Osteocyte (in vitro differentiated cells): ENCODE results near the gene USP4. TPM values are rescaled to one million over a fixed set of nuclear protein-coding genes. Genes with fewer than 3 reads are reported as not detected.
"Not testable (repeated sequence)": the region's sequence is repeated elsewhere in the genome, so short reads cannot be mapped to it uniquely, and the experiment has no call there.

Experiments
- DNase-seq: peaks from one replicate; pipeline ENCODE4 v3.0.0; 2021; ENCODE audit warnings: mixed read lengths; ENCODE audit not compliant: unreplicated experiment; ENCODE audit errors: extremely low spot score
- H3K27ac Mint-ChIP-seq: one replicate; pipeline ENCODE4 v1.8.0; 2021; ENCODE audit warnings: mild to moderate bottlenecking, mixed read lengths; ENCODE audit not compliant: unreplicated experiment
- H3K27me3 Mint-ChIP-seq: one replicate; pipeline ENCODE4 v1.8.0; 2021; ENCODE audit warnings: mixed read lengths; ENCODE audit not compliant: unreplicated experiment
- H3K36me3 Mint-ChIP-seq: one replicate; pipeline ENCODE4 v1.8.0; 2021; ENCODE audit warnings: mixed read lengths; ENCODE audit not compliant: unreplicated experiment
- H3K4me1 Mint-ChIP-seq: one replicate; pipeline ENCODE4 v1.8.0; 2021; ENCODE audit warnings: mixed read lengths; ENCODE audit not compliant: unreplicated experiment
- H3K4me3 Mint-ChIP-seq: one replicate; pipeline ENCODE4 v1.8.0; 2021; ENCODE audit warnings: mild to moderate bottlenecking, moderate library complexity, mixed read lengths; ENCODE audit not compliant: unreplicated experiment
- H3K9me3 Mint-ChIP-seq: one replicate; pipeline ENCODE4 v1.8.0; 2021; ENCODE audit warnings: mixed read lengths; ENCODE audit not compliant: unreplicated experiment
- total RNA-seq: library from RNA; stranded (reverse); gene quantifications from 2 replicates; pipeline ENCODE4 v1.2.1, GENCODE V29; 2021
- TF ChIP-seq, protein P1 (sequence below): fragments of 200-600 bp; sonication (generic); IDR thresholded peaks from 2 replicates; pipeline ENCODE4 v1.5.0; 2021; ENCODE audit warnings: antibody characterized with exemption, mild to moderate bottlenecking, moderate library complexity

The USP4 gene
- total RNA-seq, 1 donor from 2014 or later: 44.3 TPM

GRCh38 chr3:49358217-49358883 is 18.5 kb upstream of the USP4 start, which contains the start of gene GPX1:
GPX1 (minus strand) TSS chr3:49358353; CDS start chr3:49358278, 75 bp downstream.
- Mint-ChIP-seq H3K4me3 (peak within 1 kb of the TSS; percentile 87), H3K36me3 (peaks cover 46% of the 10 kb centered on the region), H3K27ac (peak within 1 kb of the TSS; percentile 93), H3K4me1 (peaks cover 48% of the 10 kb centered on the region), H3K9me3 (no peaks in the 10 kb centered on the region), H3K27me3 (no peaks in the 10 kb centered on the region)
- TF ChIP-seq, protein P1, sequence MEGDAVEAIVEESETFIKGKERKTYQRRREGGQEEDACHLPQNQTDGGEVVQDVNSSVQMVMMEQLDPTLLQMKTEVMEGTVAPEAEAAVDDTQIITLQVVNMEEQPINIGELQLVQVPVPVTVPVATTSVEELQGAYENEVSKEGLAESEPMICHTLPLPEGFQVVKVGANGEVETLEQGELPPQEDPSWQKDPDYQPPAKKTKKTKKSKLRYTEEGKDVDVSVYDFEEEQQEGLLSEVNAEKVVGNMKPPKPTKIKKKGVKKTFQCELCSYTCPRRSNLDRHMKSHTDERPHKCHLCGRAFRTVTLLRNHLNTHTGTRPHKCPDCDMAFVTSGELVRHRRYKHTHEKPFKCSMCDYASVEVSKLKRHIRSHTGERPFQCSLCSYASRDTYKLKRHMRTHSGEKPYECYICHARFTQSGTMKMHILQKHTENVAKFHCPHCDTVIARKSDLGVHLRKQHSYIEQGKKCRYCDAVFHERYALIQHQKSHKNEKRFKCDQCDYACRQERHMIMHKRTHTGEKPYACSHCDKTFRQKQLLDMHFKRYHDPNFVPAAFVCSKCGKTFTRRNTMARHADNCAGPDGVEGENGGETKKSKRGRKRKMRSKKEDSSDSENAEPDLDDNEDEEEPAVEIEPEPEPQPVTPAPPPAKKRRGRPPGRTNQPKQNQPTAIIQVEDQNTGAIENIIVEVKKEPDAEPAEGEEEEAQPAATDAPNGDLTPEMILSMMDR: no peak
- peak; percentile 96 for DNase-seq

DNA sequence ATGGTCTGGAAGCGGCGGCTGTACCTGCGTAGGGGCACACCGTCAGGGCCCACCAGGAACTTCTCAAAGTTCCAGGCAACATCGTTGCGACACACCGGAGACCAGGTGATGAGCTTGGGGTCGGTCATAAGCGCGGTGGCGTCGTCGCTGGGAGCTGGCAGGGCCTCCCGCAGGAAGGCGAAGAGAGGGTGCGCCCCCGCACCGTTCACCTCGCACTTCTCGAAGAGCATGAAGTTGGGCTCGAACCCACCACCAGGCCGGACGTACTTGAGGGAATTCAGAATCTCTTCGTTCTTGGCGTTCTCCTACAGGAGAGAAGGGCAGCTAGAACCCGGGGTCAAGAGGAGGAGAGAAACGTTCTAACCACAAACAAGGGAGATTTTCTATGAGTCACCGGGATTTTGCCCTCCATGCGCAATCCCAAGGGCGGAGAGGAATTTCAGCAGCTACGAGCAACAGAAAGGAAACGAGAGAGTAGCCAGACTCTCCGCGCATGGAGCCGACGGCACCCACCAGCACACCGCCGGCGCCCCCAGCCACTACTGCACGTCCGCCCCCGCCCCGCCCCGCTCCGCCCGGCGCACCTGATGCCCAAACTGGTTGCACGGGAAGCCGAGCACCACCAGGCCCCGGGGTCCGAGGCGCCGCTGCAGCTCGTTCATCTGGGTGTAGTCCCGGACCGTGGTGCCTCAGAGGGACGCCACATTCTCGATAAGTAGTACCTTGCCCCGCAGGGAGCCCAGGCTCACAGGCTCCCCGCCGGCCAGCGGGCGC is 17.8 kb upstream of the USP4 start:
- H3K9me3 Mint-ChIP-seq, H3K27me3 Mint-ChIP-seq: not testable (repeated sequence)
- peak overlapping the region; percentile 87 for H3K4me3 Mint-ChIP-seq
- H3K4me1 Mint-ChIP-seq: peaks cover 47% of the 10 kb centered on the region
- peaks cover 40% of the 10 kb centered on the region for H3K36me3 Mint-ChIP-seq
- peak overlapping the region; percentile 93 for H3K27ac Mint-ChIP-seq
- DNase-seq: peak; percentile 87

DNA sequence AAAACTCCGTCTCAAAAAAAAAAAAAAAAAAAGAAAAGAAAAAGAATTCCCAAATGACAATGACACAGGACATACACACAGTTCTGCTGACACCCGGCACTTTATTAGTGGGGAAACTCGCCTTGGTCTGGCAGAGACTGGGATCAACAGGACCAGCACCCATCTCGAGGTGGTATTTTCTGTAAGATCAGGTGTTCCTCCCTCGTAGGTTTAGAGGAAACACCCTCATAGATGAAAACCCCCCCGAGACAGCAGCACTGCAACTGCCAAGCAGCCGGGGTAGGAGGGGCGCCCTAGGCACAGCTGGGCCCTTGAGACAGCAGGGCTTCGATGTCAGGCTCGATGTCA is 17.2 kb upstream of the USP4 start:
- not testable (repeated sequence) for DNase-seq
- peaks cover 47% of the 10 kb centered on the region for H3K4me1 Mint-ChIP-seq

DNA sequence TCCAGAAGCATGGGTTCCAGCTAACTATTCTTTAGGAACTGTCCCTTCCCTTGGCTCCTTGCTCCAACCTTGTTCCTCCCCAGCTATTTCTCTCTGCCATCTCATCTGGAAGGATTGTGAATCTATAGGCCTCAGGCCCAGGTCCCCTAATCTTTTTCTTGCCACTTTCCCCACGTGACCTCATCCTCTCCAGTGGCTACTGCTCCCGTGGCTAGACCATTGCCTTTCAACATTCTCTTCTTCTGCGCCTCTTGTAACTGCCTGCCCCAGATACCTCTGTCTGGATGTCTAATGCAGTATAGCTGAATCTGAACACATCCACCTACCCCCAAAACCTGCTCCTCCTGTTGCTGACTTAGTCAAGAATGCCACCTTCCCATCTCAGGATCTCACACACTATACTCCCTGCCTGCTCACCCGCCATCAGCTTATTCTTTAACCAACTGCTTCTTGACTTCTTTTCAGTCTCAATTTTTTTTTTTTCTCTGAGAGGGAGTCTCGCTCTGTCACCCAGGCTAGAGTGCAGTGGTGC is 13.1 kb upstream of the USP4 start:
- H3K4me3 Mint-ChIP-seq: no peak overlapping the region

More for the DNA sequence above, 17.2 kb upstream of the USP4 start:
- Mint-ChIP-seq H3K4me3 (peak overlapping the region; percentile 87), H3K27ac (peak overlapping the region; percentile 93), H3K36me3 (peaks cover 34% of the 10 kb centered on the region)
- H3K27me3 Mint-ChIP-seq, H3K9me3 Mint-ChIP-seq: not testable (repeated sequence)

DNA sequence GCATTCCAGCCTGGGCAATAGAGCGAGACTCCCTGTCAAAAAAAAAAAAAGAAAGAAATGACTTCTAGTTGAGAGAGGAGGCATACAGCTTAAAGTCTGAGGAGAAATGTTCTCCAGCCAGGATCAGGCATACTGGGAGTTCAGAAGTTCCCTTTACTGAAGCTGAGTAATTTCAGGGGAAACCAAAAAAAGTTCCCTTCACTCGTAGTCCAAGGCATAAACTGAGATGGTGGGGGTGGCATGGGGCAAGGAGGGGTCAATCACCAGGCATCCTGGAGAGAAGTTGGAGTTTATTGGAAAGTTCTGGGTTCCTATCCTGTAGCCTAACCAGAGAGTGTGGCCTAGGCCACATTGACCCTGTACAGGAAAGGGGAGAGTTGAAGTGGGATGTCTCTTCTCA is 12.4 kb upstream of the USP4 start:
- no peak for DNase-seq
- H3K27ac Mint-ChIP-seq: peak overlapping the region; percentile 57
- TF ChIP-seq, protein P1: no peak
- peaks cover 34% of the 10 kb centered on the region for H3K4me1 Mint-ChIP-seq
- H3K9me3 Mint-ChIP-seq: no peaks in the 10 kb centered on the region
- H3K4me3 Mint-ChIP-seq: no peak overlapping the region
- H3K27me3 Mint-ChIP-seq: no peaks in the 10 kb centered on the region
- peaks cover 8% of the 10 kb centered on the region for H3K36me3 Mint-ChIP-seq

More for the DNA sequence above, 13.1 kb upstream of the USP4 start:
- H3K27me3 Mint-ChIP-seq: no peaks in the 10 kb centered on the region
- H3K27ac Mint-ChIP-seq: peak overlapping the region; percentile 57
- H3K9me3 Mint-ChIP-seq: no peaks in the 10 kb centered on the region
- H3K4me1 Mint-ChIP-seq: peaks cover 39% of the 10 kb centered on the region
- peaks cover 11% of the 10 kb centered on the region for H3K36me3 Mint-ChIP-seq
- TF ChIP-seq, protein P1: no peak
- DNase-seq: no peak

DNA sequence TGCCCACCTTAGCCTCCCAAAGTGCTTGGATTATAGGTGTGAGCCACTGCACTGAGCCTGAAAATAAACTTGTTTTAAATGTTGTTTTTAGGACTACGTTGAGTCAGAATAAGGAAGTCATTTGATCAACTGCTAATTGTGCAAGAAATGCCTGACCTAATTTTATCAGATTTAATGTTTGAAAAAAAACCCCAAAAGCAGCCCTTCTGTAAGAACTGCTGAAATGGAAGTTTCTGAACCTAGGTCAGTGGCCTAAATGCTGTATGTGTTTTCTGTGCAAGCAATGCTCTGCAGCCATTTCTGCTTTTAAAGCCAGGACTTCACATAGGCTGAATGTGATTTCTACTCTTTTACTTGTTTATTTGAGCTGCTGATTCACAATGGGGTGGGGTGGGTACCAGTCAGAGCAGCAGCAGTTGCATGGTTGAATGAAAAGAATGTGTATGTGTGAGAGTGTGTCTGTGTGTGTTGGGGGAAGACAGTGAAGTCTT is 11.7 kb upstream of the USP4 start:
- DNase-seq: no peak

More for the DNA sequence above, 11.7 kb upstream of the USP4 start:
- Mint-ChIP-seq H3K27me3 (no peaks in the 10 kb centered on the region), H3K9me3 (no peaks in the 10 kb centered on the region), H3K4me1 (peaks cover 33% of the 10 kb centered on the region), H3K27ac (peak overlapping the region; percentile 70), H3K4me3 (no peak overlapping the region), H3K36me3 (peaks cover 7% of the 10 kb centered on the region)
- TF ChIP-seq, protein P1: no peak
